Adrenal gland (tissue), 12 donors: ENCODE measurements around the gene ZBTB46. TPM values are rescaled to one million over a fixed set of nuclear protein-coding genes. Genes with fewer than 3 reads are reported as not detected.
A peak's percentile ranks its signal among the peaks of the same experiment; 100 is the strongest.

ENCODE experiments used
- DNase-seq, 7 donors: peaks; one replicate each; pipeline ENCODE4 v3.0.0-alpha.2; 2019 to 2020
- H3K27ac ChIP-seq, 5 donors: fragments of 200-600 bp; sonication (generic) in 4 of 5; 1 replicate in 3 of 5; 2 replicates in 2 of 5; pipeline versions ENCODE4 v1.5.1 to v1.8.0; 2016 to 2020; ENCODE audit warnings: mild to moderate bottlenecking in 1 of 5
- H3K27me3 ChIP-seq: fragments of 200-600 bp; 2 replicates; pipeline ENCODE4 v1.8.0; 2021
- H3K36me3 ChIP-seq, 2 donors: fragments of 200-600 bp; replicated peaks in 1 of 2; 1 replicate in 1 of 2; 2 replicates in 1 of 2; pipeline versions ENCODE4 v1.5.1 to v1.8.0; 2018 to 2022
- H3K4me1 ChIP-seq, 2 donors: fragments of 200-600 bp; replicated peaks in 1 of 2; 1 replicate in 1 of 2; 2 replicates in 1 of 2; pipeline versions ENCODE4 v1.5.1 to v1.8.0; 2018 to 2021
- H3K4me3 ChIP-seq, 4 donors: fragments of 200-600 bp; sonication (generic) in 3 of 4; one replicate each; pipeline ENCODE4 v1.5.1; 2016 to 2018
- H3K9me3 ChIP-seq, 3 donors: fragments of 200-600 bp; sonication (generic) in 1 of 3; replicated peaks in 1 of 3; 1 replicate in 2 of 3; 2 replicates in 1 of 3; pipeline versions ENCODE4 v1.5.1 to v1.8.0; 2016 to 2021
- POLR2A ChIP-seq, 2 donors: fragments of 450-650 bp; IDR thresholded peaks; one replicate each; pipeline ENCODE4 v1.6.1; 2017; ENCODE audit warnings: antibody characterized with exemption in 2 of 2, mild to moderate bottlenecking in 2 of 2, moderate library complexity in 1 of 2
- WGBS, 4 donors: extraction: QIAGEN DNeasy Blood & Tissue Kit in 2 of 4; methylation state at CpG; one replicate each; pipeline versions ENCODE4 v1.1.5 to v1.1.7; 2013 to 2017; 5-methylcytosine and 5-hydroxymethylcytosine counted together
- intact Hi-C, 2 donors: fragments of 100-400 bp; cut with DNase I; formaldehyde crosslinking; loops; one replicate each; pipeline versions ENCODE4 v1.14.1 to v1.15.0; 2022 to 2023
- polyA plus RNA-seq, 3 donors: library from polyadenylated mRNA; stranded (reverse); fragments of 200-250 nt in 2 of 3; fragments of 350-450 nt in 1 of 3; fragmentation: Illumina TruSeq in 1 of 3; extraction: RNeasy Lipid Tissue Mini Kit (QIAGEN cat#74804) in 1 of 3; gene quantifications; one replicate each; pipeline ENCODE4 v1.2.3, GENCODE V29; 2013 to 2014
- total RNA-seq, 9 donors: library from RNA; depleted of rRNA in 4 of 9; stranded (reverse); fragments of >200 nt in 4 of 9; fragments of 120-200 nt in 1 of 9; fragmentation: NEBNext Ultra II Directional in 1 of 9; extraction: Animal tissue kit (Norgen Biotek cat#: 25700) in 1 of 9; gene quantifications; one replicate each; pipeline versions ENCODE4 v1.1.0 to v1.2.4, GENCODE V29; 2013 to 2023
- TF ChIP-seq, protein P1 (sequence below), 6 experiments: fragments of 450-650 bp in 4 of 6; fragments of 200-600 bp in 2 of 6; sonication (generic) in 1 of 6; IDR thresholded peaks; 1 replicate in 5 of 6; 2 replicates in 1 of 6; pipeline versions ENCODE4 v1.5.1 to v1.8.0; 2016 to 2021; ENCODE audit warnings: antibody characterized with exemption in 6 of 6, mild to moderate bottlenecking in 2 of 6, moderate library complexity in 1 of 6
- donor health status: healthy with polysubstance abuse.
- donor health status: Bipolar disorder and iron deficiency.
- donor health status: DM: yes; HTN: yes; CAD: no.
- donor health status: DM: no; HTN: no; CAD: no.
- donor health status: DM: no; HTN: no; CAD: no.
- donor health status: DM: yes; HTN: yes; CAD: no.

The ZBTB46 gene
- total and polyA plus RNA-seq, 12 donors: 0.77 to 22.4 (median 10.6) TPM

DNA sequence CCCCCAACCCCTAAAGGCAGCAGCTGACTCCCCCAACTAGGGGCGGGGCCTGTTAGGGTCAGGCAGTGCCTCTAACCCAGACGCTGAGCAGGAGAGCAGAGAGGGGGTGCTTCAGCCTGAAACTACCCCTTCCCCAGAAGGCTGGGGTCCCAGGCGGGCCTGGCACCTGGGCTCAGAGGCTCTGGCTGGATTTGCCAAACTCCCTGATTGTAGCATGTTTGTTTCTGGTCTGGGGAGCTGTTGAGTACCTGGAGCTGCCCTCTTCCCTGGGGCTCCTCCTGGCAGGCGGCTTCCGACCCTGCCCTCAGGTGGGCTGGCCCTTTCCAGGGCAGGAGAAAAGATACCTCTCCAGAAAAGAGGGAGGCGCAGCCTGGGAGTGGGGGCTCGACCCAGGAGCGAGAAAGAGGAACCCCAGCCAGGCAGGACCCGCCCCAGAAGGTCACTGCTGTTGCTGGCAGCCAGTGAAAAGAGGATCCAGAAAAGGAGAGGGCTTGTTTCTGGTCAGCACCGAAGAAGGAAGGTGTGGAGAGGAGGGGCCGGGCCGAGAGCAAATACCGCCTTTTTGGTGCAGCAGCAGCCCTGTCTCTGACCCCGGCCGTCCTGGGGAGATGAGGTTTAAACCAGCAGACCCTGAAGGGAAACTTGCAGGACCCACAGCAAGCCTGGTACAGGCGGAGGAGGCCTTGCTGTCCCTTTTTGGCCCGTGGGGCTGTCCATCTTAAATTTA lies 29.4 kb upstream of the ZBTB46 start:
- no peak for TF ChIP-seq POLR2A (IDR thresholded peaks at IDR 0.05)
- TF ChIP-seq, protein P1, sequence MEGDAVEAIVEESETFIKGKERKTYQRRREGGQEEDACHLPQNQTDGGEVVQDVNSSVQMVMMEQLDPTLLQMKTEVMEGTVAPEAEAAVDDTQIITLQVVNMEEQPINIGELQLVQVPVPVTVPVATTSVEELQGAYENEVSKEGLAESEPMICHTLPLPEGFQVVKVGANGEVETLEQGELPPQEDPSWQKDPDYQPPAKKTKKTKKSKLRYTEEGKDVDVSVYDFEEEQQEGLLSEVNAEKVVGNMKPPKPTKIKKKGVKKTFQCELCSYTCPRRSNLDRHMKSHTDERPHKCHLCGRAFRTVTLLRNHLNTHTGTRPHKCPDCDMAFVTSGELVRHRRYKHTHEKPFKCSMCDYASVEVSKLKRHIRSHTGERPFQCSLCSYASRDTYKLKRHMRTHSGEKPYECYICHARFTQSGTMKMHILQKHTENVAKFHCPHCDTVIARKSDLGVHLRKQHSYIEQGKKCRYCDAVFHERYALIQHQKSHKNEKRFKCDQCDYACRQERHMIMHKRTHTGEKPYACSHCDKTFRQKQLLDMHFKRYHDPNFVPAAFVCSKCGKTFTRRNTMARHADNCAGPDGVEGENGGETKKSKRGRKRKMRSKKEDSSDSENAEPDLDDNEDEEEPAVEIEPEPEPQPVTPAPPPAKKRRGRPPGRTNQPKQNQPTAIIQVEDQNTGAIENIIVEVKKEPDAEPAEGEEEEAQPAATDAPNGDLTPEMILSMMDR (IDR thresholded peaks at IDR 0.05): no peak
- no peaks in the 10 kb centered on the region for H3K9me3 ChIP-seq
- H3K27ac ChIP-seq: peak overlapping the region in 1 of 5 donors; percentile 33
- 59 to 71% (median 69%) methylated on average over 13 to 17 of the region's 17 CpGs for WGBS, 4 donors
- H3K36me3 ChIP-seq: peaks cover 0 to 16% of the 10 kb centered on the region in 2 donors
- intact Hi-C loops: loop anchor here (5.0 to 10.0 kb wide), 2 partner anchors 73 to 326 kb away; partner anchors contain the start of gene PTK6 (in 1 of the 2)
- DNase-seq: no peak
- H3K4me1 ChIP-seq: peaks cover 37 to 45% of the 10 kb centered on the region in 2 donors
- H3K27me3 ChIP-seq: no peaks in the 10 kb centered on the region
- no peak overlapping the region for H3K4me3 ChIP-seq

DNA sequence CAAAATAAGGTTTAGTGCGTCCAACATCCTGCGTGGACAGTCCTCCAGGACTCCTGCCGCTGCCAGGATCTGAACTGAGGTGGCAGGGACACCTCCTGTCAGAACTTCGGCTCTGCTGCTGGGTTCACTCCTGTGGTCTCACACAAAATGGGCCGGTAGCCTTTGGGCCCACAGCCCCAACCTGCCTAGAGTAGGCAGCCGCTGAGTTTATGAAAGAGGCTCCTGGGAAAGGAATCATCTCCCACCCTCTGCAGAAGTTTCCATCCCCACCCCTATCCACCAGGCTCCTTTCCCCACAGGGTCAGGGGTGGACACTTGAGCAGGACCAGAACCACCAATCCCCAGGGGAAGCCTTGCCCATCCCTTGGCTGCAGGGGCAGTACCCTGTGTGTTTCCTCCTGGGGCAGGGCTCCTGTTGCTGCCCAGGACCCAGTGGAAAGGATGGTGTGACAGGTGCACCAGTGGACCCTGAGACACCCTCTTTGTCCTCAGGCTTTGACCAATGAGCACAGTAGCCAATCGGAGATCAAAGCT lies 28.2 kb upstream of the ZBTB46 start:
- Histone ChIP-seq H3K27ac (peak overlapping the region in 3 of 5 donors; percentile 32 to 82 (median 57)), H3K4me3 (no peak overlapping the region), H3K27me3 (no peaks in the 10 kb centered on the region), H3K36me3 (peaks cover 0 to 16% of the 10 kb centered on the region in 2 donors), H3K9me3 (no peaks in the 10 kb centered on the region), H3K4me1 (peaks cover 46 to 57% of the 10 kb centered on the region in 2 donors)
- no peak for TF ChIP-seq POLR2A (IDR thresholded peaks at IDR 0.05)
- TF ChIP-seq, protein P1 (IDR thresholded peaks at IDR 0.05): peak in 1 of 6 experiments; percentile 17
- intact Hi-C loops: loop anchor here in 1 of 2 donors (10.0 kb wide), 1 partner anchor 154 kb away; the partner anchor contains the start of genes ARFRP1 and ZGPAT
- 38 to 64% (median 54%) methylated on average over 5 to 7 of the region's 7 CpGs for WGBS, 4 donors
- DNase-seq: no peak

DNA sequence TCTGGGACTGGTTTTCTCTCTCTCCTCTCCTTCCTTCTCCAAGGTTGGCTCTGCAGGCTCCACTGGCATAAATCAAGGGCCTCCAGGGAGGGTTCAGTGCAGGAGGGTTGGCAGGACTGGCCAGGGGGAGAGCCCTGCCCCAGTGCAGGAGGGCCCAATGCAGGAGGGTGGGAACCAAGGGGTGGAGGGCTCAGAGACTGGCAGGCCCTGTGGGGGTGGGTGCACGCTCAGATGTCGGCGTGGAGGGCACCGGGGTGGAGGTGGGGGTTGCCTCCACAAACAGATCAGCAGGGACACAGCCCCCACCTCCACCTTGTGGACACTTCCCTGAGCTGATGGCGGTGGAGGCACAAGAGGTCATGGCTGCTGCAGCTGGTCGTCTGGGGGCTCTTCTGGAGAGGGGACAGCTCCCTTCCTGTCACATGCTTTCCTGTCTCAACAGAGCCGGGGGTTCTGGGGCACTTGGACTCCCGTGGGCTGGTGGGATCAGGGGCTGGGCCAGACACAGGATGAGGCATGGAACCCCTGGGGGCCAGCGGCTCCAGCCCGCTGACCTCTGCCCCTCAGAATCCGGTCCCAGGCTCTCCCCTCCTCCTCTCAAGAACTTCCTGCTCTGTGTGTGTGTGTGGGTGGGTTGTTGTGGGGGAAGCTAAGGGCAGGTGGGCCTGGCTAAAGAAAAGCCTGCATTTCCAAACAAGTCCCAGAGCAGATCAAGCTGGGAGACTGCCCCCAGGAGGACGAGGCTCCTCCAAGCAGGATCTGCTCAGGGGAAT lies 27.5 kb upstream of the ZBTB46 start:
- TF ChIP-seq POLR2A (IDR thresholded peaks at IDR 0.05): no peak
- TF ChIP-seq, protein P1 (IDR thresholded peaks at IDR 0.05): peak in 3 of 6 experiments; percentile 22 to 32 (median 23)
- Histone ChIP-seq H3K9me3 (no peaks in the 10 kb centered on the region), H3K27ac (peak overlapping the region in 4 of 5 donors; percentile 17 to 82 (median 46)), H3K4me1 (peaks cover 51 to 56% of the 10 kb centered on the region in 2 donors), H3K36me3 (peaks cover 0 to 16% of the 10 kb centered on the region in 2 donors), H3K4me3 (no peak overlapping the region), H3K27me3 (no peaks in the 10 kb centered on the region)
- WGBS, 4 donors: 14 to 27% (median 20%) methylated on average over 5 to 12 of the region's 12 CpGs
- intact Hi-C loops: loop anchor here in 1 of 2 donors (10.0 kb wide), 1 partner anchor 154 kb away; the partner anchor contains the start of genes ARFRP1 and ZGPAT
- peak in 6 of 7 donors; percentile 41 to 73 (median 62) for DNase-seq
